HG02885 (cell line): Measurements from ENCODE around the gene DNM2.
"Not testable (repeated sequence)": the region's sequence is repeated elsewhere in the genome, so short reads cannot be mapped to it uniquely, and the experiment has no call there.

Source experiments
- ATAC-seq: cut with Tn5 transposase; IDR thresholded peaks from one replicate; pipeline ENCODE4 v1.9.1; 2021; ENCODE audit warnings: mild to moderate bottlenecking; ENCODE audit not compliant: unreplicated experiment, poor library complexity

The DNM2 gene

GRCh38 chr19:10749435-10750384 is 31.8 kb downstream of the DNM2 start:
- no peak for ATAC-seq

- ATAC-seq: no peak
Measured at GRCh38 chr19:10751109-10751953, 33.5 kb downstream of the DNM2 start.

DNA sequence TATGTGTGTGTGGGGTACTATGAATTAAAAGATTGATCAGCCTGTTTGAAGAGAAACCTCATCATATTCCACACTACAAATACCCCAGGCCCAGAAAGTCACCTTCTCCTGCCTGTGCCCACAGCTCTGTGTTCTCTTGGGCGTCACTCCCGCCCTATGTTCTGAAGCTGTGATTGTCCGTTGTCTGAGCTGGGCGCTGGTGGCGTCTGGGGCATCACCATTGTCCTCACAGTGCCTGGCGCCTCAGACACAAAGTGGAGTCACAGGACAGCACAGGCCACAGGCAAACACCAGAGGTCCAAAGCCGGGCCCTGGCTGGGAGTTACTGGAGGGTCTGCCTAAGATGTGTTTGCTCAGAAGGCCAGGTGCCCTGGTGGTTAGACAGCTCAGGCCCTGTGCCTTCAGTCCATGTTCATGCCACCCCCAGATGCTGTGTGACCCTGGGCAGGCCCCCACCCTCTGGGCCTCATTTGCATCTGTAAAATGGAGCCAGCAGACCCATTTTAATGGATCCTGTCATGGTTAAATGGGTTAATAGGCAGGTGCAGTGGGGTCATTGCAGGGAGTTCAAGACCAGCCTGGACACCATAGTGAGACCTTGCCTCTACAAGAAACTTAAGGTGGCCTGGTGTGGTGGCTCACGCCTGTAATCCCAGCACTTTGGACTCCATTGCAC is 34.5 kb downstream of the DNM2 start:
- ATAC-seq: no peak

DNA sequence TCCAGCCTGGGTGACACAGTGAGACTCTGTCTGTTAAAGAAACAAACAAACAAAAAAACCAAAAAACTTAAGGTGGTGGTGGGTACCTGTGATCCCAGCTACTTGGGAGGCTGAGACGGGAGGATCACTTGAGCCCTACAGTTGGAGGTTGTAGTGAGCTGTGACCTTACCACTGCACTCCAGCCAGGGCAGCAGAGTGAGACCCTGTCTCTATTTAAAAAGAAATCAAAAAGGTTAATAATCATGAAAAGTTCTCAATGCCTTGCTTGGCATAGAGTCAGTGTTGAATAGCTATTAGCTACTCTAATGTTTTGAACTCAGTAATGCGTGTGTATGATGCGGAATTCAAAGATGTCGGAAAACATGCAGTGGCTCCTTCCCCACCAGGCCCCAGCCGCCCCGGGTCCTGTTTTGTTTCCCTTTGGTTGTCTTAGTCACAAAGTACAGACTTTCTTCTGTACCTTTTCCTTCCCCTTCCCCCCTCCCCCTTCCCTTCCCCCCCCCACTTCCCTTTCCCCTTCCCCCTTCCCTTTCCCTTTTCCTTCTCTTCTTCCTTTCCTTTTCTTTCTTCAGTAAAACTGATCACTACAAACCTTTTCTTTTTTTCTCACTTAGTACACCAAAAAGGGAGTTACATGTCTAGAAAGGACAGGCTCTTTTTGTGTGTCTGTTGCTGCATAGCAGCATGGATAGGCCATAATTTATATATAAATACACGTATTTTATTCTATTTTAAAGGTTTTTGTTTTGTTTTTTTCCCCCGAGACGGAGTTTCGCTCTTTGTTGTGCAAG is 35.2 kb downstream of the DNM2 start:
- no peak for ATAC-seq

- no peak for ATAC-seq
Measured at GRCh38 chr19:10756371-10756770, 38.5 kb downstream of the DNM2 start.

DNA sequence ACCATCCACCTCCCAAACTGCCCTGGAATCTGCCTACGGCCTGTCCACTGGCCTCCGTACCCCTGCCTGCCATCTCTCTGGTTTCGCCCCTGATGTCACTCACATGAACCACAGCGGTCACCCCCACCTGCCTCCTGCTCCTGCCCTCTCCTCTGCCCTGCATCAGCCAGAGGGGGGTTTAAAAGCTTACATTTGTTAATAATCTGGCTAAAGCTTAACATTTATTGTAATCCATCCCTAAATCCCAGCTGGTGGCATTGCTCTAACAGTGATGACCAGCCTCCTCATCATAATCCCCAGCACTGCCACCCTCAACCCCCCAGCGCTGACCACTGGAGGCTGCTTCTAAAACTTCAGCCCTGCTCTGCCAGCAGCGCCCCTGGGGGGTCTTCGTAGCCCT is 38.9 kb downstream of the DNM2 start:
- no peak for ATAC-seq

GRCh38 chr19:10758050-10758449 is 40.2 kb downstream of the DNM2 start:
- not testable (repeated sequence) for ATAC-seq

GRCh38 chr19:10758978-10759377 is 41.1 kb downstream of the DNM2 start:
- no peak for ATAC-seq

DNA sequence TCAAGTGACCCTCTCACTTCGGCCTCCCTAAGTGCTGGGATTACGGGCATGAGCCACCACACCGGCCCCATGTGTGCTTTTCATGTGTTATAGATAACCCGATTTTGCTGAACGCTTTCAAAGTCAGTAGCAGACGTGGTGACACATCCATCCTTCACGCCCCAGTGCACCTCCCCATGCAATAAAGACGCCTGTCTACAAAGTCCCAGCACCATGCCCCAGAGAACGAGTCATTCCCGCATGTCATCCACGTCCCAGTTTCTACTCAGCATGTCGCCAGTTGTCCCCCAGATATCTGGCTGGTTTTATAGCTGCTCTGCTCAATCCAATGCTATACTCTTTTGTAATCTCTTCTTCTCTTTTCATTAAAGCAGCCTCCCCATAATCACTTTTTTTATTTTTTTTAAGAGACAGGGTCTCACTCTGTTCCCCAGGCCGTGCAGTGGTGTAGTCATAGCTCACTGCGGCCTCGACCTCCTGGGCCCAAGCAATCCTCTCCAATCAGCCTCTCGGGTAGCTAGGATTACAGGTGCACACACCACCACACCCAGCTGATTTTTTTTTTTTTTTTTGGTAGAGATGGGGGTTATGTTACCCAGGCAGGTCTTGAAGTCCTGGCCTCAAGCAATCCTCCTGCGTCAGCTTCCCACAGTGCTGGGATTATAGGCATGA is 42.5 kb downstream of the DNM2 start:
- no peak for ATAC-seq

- ATAC-seq: no peak
Measured at GRCh38 chr19:10761443-10762250, 43.8 kb downstream of the DNM2 start.

DNA sequence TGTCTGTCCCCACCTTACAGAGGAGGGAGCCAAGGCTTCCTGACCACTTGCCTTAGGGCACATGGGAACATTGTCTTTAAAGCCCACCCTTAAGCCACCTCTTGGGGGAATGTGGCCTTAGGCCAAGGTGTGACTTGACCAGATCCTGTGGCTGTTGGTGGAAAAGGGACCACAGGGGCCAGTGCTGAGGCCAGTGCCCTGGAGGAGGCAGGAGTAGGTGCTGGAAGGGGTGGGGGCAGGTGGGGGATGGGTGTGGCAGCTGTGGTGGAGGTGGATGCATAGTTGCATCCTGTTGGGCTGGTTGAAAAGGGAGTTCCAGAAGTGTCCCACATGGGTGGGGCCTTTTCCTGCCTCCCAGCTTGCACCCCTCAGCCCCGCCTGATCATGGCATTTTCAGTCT is 44.8 kb downstream of the DNM2 start:
- ATAC-seq: no peak

DNA sequence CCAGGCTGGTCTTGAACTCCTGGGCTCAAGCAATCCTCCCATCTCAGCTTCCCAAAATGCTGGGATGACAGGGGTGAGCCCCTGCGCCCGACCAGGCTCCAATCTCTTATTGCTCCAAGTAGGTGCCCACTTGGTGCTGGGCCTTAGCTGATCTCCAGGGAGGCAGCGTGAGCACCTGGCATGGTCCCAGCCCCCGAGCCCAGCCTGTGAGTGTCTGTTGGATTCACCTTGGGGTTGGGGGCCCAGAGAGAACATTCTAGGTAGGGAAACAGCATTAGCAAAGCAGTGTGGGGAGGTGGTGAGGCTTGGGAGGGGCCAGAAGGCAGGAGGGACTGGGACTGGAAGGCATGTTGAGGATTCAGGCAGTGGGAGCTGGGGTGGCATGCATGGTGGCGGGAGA is 45.5 kb downstream of the DNM2 start:
- ATAC-seq: no peak

- no peak for ATAC-seq
Measured at GRCh38 chr19:10763828-10764339, 46.0 kb downstream of the DNM2 start.

DNA sequence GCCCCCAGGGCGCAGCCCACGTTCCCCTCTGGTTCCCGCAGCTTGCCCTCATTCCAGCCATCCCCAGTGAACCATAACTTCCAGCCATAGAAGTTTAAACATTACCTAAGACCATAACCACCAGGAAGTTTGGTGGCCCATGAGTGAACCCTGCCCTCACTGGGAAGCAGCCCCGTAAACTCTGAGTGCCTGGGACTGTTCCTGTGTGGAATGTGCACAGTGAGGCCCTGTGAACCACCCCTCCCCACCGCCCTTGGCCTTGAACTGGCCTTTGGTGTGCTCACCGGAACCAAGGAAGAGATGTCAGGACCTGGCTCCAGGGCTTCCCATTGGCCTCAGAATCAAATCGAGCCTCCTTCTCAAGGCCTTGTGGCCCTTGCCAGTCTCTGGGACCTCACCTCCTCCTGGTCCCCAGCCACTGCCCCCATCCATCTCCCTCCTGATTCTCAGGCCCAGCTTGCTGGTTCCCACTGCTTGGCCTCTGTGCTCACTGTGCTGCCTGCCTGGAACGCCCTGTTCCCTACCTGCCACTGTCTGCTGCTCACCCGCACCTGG is 46.5 kb downstream of the DNM2 start:
- no peak for ATAC-seq

DNA sequence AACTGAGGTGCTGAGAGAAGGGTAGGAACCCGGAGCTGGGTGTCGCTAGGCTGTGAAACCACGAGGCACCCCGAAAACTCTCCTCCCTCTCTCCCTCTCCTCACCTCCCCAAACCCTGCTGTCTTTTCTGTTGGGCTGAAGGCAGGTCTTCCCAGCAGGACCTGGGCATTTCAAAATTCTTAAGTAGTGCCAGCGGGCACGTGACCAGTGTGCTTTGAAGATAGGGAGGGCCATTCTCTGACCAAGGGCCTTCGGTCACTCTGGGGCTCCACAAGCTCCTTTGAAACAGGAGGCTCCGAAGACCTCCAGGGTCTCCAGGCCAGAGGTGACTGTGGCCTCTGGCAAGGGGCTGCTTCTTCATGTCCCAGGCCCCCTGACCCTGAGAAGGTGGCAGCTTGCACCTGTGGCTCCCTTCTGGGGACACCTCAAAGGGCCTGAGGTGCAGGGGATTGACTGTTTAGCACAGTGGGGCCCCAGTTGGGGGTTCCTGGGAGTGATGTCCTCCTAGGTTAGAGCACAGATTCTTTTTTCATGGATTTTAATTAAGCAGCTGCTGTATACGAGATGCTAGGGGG is 48.3 kb downstream of the DNM2 start:
- no peak for ATAC-seq

DNA sequence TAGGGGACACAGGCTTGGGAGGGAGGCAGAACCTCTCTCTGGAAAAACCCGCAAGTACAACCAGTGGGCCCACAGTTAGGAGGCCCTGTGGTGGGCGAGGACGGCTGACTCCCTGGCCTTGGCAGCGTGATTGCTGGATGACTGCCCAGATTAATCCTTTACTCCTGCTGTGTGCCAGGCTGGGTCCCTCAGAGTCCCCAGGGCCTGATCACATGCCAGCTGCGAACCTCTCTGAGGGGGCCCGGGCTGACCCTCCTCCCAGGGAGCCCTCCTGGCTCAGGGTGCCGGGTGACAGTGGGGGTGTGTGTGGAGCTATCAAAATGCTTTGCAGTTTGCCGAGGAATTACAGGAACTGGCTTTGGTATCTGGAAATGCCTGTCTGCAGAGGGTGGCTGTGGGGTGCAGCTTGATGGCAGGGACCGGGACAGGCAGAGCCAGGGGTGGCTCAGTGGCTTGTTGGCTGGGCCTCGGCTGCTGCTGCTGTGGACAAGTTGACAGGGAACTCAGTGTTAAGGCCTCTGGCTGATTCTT is 48.9 kb downstream of the DNM2 start:
- no peak for ATAC-seq

GRCh38 chr19:10767726-10768125 is 49.8 kb downstream of the DNM2 start:
- no peak for ATAC-seq

DNA sequence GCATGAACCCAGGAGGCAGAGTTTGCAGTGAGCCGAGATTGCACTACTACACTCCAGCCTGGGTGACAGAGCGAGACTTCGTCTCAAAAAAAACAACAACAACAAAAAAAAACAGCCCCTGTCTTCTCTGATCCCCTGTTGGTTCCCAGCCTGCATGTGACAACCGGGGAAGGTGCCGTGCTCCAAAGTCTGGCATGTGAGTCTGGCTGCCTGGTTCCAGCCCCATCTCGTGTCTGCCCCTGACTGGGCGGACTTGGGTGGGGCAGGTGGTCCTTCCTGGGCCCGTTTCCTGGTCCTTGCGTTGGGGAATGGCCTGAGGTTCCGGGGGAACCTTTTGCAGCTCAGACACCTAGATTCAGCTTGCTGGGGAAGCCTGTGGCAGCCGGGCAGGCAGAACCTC is 50.5 kb downstream of the DNM2 start:
- no peak for ATAC-seq
